DOHH2 (cell line): ENCODE data around the gene TMEM140.

Experiments used
- CTCF ChIP-seq: fragments of 200-600 bp; sonication (generic); IDR thresholded peaks from one replicate; pipeline ENCODE4 v1.5.1; 2014; ENCODE audit warnings: antibody characterized with exemption, mild to moderate bottlenecking, low read depth, low read length; ENCODE audit not compliant: poor library complexity, severe bottlenecking
- EZH2phosphoT487 ChIP-seq: fragments of 200-600 bp; sonication (generic); IDR thresholded peaks from 2 replicates; pipeline ENCODE4 v1.6.1; 2017; ENCODE audit warnings: borderline replicate concordance, mild to moderate bottlenecking, antibody characterized with exemption, low read length, moderate library complexity, mixed read lengths

GRCh38 chr7:135147899-135148721 lies at the start of gene TMEM140:
- TF ChIP-seq CTCF, result no peak
- TF ChIP-seq EZH2phosphoT487, result no peak
